Suprapubic skin (tissue), 4 donors: ENCODE measurements around the gene MYO9A. TPM values are rescaled to one million over a fixed set of nuclear protein-coding genes. Genes with fewer than 3 reads are reported as not detected.

Experiments used
- DNase-seq, 2 donors: peaks; one replicate each; pipeline ENCODE4 v3.0.0-alpha.2; 2019; ENCODE audit warnings: low spot score in 2 of 2
- H3K27ac ChIP-seq: fragments of 200-600 bp; sonication (generic); one replicate; pipeline ENCODE4 v1.5.1; 2019
- H3K27me3 ChIP-seq: fragments of 200-600 bp; sonication (generic); one replicate; pipeline ENCODE4 v1.5.1; 2019
- H3K36me3 ChIP-seq: fragments of 200-600 bp; sonication (generic); one replicate; pipeline ENCODE4 v1.5.1; 2019
- H3K4me1 ChIP-seq: fragments of 200-600 bp; sonication (generic); one replicate; pipeline ENCODE4 v1.5.1; 2019
- H3K4me3 ChIP-seq: fragments of 200-600 bp; sonication (generic); one replicate; pipeline ENCODE4 v1.5.1; 2019; ENCODE audit warnings: mild to moderate bottlenecking
- H3K9me3 ChIP-seq: fragments of 200-600 bp; sonication (generic); one replicate; pipeline ENCODE4 v1.5.1; 2019
- EP300 ChIP-seq: sonication (generic); formaldehyde crosslinking; IDR thresholded peaks from one replicate; pipeline ENCODE4 v1.6.1; 2017; ENCODE audit warnings: antibody characterized with exemption
- POLR2A ChIP-seq, 2 donors: fragments of 450-650 bp; IDR thresholded peaks; one replicate each; pipeline ENCODE4 v1.6.1; 2017; ENCODE audit warnings: antibody characterized with exemption in 2 of 2, mild to moderate bottlenecking in 2 of 2, moderate library complexity in 2 of 2
- POLR2AphosphoS5 ChIP-seq, 3 donors: sonication (generic); formaldehyde crosslinking; IDR thresholded peaks; one replicate each; pipeline ENCODE4 v1.6.1; 2017; ENCODE audit warnings: antibody characterized with exemption in 3 of 3
- WGBS: methylation state at CpG from one replicate; pipeline ENCODE4 v1.1.5; 2018; 5-methylcytosine and 5-hydroxymethylcytosine counted together
- total RNA-seq, 4 donors: library from RNA; depleted of rRNA; stranded (reverse); fragments of >200 nt; gene quantifications; one replicate each; pipeline ENCODE4 v1.1.0, GENCODE V29; 2016
- TF ChIP-seq, protein P1 (sequence below), 2 donors: fragments of 200-600 bp in 1 of 2; fragments of 450-650 bp in 1 of 2; sonication (generic) in 1 of 2; IDR thresholded peaks; one replicate each; pipeline ENCODE4 v1.5.1; 2016 to 2019; ENCODE audit warnings: antibody characterized with exemption in 2 of 2, mild to moderate bottlenecking in 1 of 2, moderate library complexity in 1 of 2

The MYO9A gene
- total RNA-seq, 4 donors from 2014 or later = 54.0 to 89.7 (median 61.8) TPM

DNA sequence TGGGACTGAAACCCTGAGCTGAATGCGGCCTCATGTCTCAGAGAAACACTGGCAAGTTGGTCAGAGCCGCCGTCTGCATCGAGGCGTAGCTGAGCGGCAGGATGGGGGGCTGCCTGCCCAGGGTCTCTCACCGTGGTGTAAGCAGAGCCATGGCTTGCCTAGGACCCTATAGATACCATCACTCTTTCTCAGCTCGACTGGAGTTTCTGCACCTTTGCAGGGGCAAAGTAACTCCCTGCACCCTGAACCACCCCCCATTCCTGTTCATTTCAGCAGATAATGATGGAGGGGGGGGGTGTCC lies 336.0 kb downstream of the MYO9A start:
- no peak overlapping the region for H3K4me3 ChIP-seq
- H3K4me1 ChIP-seq = peaks cover 7% of the 10 kb centered on the region
- DNase-seq = peak in 1 of 2 donors; percentile 20
- no peaks in the 10 kb centered on the region for H3K9me3 ChIP-seq
- TF ChIP-seq EP300 (no peak), POLR2AphosphoS5 (IDR thresholded peaks at IDR 0.05) (no peak), POLR2A (IDR thresholded peaks at IDR 0.05) (no peak)
- TF ChIP-seq, protein P1, sequence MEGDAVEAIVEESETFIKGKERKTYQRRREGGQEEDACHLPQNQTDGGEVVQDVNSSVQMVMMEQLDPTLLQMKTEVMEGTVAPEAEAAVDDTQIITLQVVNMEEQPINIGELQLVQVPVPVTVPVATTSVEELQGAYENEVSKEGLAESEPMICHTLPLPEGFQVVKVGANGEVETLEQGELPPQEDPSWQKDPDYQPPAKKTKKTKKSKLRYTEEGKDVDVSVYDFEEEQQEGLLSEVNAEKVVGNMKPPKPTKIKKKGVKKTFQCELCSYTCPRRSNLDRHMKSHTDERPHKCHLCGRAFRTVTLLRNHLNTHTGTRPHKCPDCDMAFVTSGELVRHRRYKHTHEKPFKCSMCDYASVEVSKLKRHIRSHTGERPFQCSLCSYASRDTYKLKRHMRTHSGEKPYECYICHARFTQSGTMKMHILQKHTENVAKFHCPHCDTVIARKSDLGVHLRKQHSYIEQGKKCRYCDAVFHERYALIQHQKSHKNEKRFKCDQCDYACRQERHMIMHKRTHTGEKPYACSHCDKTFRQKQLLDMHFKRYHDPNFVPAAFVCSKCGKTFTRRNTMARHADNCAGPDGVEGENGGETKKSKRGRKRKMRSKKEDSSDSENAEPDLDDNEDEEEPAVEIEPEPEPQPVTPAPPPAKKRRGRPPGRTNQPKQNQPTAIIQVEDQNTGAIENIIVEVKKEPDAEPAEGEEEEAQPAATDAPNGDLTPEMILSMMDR (IDR thresholded peaks at IDR 0.05) = no peak
- no peaks in the 10 kb centered on the region for H3K36me3 ChIP-seq
- WGBS = 40% methylated on average over 1 of the region's 8 CpGs
- H3K27ac ChIP-seq = no peak overlapping the region
- no peaks in the 10 kb centered on the region for H3K27me3 ChIP-seq

DNA sequence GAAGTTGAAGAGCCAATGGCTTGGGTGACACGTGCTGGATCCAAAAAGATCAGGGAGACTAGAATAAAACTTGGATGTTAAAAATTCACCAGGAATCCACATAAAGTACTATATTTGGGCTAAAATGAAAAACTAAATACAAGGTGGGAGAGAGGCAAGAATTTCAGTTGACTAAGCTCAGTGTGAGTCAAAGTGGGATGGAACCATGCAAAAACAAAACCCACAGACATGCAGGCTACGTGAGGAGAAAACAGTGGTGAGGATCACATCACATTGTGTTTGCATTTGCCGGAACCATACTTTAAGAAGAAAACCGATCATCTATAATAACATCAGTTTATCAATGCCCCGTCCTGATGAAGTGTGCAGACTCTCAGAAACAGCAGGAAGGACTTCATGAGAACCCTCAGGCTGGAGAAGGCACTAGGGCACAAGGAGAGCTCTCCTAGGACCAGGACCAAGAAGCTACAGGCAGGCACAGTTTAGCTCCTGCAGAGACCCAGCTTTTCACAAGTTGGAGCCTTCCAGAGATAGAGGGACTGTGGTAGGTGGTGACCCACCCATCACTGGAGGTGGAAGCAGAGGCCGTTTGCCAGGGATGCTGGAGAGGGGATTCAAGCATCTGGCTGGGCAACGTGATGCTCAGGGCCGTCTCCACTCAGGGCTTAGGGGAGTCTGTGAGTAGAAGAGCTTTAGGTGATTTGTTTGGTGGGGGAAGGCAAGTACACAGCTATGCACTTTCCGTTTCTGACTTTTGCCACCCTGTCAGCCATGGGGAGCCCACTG lies 336.6 kb downstream of the MYO9A start:
- Histone ChIP-seq H3K27ac (no peak overlapping the region), H3K36me3 (no peaks in the 10 kb centered on the region), H3K27me3 (no peaks in the 10 kb centered on the region), H3K4me1 (peaks cover 7% of the 10 kb centered on the region), H3K4me3 (no peak overlapping the region), H3K9me3 (no peaks in the 10 kb centered on the region)
- DNase-seq = peak in 1 of 2 donors; percentile 70
- WGBS = 77% methylated on average over 8 of the region's 9 CpGs
- TF ChIP-seq EP300 = no peak
- no peak for TF ChIP-seq POLR2AphosphoS5 (IDR thresholded peaks at IDR 0.05)
- TF ChIP-seq, protein P1 (IDR thresholded peaks at IDR 0.05) = no peak
- no peak for TF ChIP-seq POLR2A (IDR thresholded peaks at IDR 0.05)

DNA sequence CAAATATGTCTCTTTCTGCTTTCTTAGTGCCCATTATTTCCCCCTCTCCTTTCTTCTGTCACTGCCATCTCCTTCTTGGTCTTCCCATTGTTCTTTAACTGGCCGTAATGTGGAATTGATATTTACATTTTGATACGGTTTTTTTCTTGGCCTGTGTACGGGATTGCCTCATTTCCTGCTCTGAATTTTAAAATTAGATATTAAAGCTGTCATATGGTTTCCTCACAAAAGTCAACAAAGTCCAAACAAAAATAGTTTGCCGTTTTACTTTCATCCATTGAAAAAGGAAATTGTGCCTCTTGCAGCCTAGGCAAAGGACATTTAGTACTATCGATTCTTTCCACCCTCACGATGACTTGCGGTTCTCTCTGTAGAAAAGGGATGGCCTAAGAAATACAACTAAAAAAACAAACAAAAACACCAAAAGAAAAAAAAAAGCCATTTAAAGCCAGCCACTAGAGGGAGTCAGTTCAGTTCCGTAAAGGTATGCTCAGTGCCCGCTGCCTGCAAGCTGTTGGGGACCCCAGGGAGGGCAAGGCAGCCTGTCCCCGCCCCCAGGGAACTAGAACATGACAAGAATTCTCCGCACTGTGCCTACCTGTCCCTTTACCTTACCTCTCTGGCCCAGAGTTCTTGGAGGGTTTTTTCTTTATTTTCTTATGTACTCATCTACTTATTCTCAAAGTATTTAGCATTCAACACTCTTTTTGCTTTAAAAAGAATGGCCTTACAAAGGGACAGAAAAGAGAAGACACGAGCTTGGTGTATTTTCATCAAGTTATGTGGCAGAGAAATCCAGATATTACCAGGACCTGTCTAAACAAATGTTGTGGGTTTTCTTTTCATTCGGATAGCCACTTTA lies 337.6 kb downstream of the MYO9A start:
- H3K4me3 ChIP-seq = no peak overlapping the region
- TF ChIP-seq, protein P1 (IDR thresholded peaks at IDR 0.05) = peak; percentile 47 to 51
- TF ChIP-seq EP300 = no peak
- no peak for TF ChIP-seq POLR2AphosphoS5 (IDR thresholded peaks at IDR 0.05)
- no peak for TF ChIP-seq POLR2A (IDR thresholded peaks at IDR 0.05)
- H3K9me3 ChIP-seq = no peaks in the 10 kb centered on the region
- DNase-seq = peak in 1 of 2 donors; percentile 65
- no peaks in the 10 kb centered on the region for H3K36me3 ChIP-seq
- H3K27me3 ChIP-seq = no peaks in the 10 kb centered on the region
- 29% methylated on average over 13 of the region's 13 CpGs for WGBS
- H3K27ac ChIP-seq = no peak overlapping the region
- H3K4me1 ChIP-seq = peaks cover 7% of the 10 kb centered on the region

DNA sequence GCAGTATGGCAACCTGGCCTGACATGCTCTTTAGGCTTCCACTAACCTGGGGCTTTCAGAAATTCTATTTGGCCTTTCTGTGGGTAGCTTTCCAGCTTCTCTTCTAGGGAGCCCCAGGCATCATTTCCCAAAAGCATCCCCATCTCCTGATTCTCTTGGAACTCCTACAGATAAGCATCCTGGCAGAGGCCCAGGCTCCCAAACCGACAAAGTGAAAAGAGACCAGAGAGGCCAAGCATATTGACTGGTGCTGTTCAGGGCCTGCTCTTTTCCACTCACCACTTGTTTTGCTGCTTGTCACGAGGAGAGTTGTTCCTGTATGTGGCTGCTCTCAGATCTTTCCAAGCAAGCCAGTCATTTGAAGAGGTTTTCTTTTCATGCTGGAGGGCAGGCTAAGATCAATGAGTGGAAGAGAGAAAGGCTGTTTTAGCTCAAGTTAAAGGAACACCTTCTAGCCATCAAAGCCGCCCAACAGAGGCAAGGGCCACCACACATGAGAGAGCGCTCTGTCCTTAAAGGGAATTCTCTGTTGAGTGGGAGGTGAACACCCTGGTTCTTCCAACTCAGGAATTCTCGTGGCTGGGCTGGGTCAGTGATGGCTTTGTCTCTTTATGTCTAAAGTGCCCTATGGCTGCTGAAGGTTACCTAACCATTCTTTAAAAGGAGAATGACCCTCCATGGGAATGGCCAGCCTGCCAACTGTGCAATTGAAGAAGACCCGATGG lies 338.7 kb downstream of the MYO9A start:
- Histone ChIP-seq H3K36me3 (no peaks in the 10 kb centered on the region), H3K27ac (no peak overlapping the region), H3K27me3 (no peaks in the 10 kb centered on the region), H3K4me1 (peaks cover 7% of the 10 kb centered on the region), H3K4me3 (no peak overlapping the region), H3K9me3 (no peaks in the 10 kb centered on the region)
- WGBS = 81% methylated on average over 6 of the region's 6 CpGs
- DNase-seq = peak in 1 of 2 donors; percentile 45
- TF ChIP-seq POLR2A (IDR thresholded peaks at IDR 0.05) (no peak), EP300 (no peak), POLR2AphosphoS5 (IDR thresholded peaks at IDR 0.05) (no peak)
- TF ChIP-seq, protein P1 (IDR thresholded peaks at IDR 0.05) = no peak
